ENCODE results near the gene TMEM237. TPM values are rescaled to one million over a fixed set of nuclear protein-coding genes. Genes with fewer than 3 reads are reported as not detected.

The TMEM237 gene
- total RNA-seq, 4 donors from 2014 or later, result 12.4 to 19.0 (median 14.5) TPM

DNA sequence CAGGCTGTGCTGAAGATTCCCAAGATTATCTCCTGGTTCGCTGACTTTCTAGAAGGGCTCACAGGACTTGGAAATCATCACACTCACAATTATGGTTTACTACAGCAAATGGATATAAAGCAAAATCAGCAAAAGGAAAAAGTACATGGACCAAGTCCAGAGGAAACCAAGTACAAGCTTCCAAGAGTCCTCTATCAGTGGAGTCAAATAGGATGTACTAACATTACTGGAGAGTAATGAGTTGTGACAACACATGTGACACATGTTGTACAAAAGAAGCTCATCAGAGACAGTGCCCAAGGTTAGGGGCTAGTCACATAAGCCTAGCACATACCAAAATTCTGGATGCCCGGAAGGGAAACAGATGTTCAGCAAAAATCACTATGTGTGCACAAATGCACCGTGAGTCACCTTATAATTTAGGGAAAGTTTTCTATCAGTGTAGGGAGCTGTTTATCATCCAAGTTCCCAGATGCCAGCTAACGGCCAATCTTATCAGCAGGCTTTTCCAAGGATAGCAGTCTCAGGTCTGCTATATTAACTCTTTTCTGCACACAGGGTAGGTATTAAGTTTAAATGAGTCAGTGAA lies 9.5 kb downstream of the TMEM237 start:
- intact Hi-C loops (cut with DNase I; ENCODE audit: low total_unique reads) (no loop called here), in situ Hi-C loops (cut with MboI; ENCODE audit: low sequenced_read_pairs in 4 of 4) (no loop called here)
- Histone ChIP-seq H3K36me3 (peaks cover 4 to 79% of the 10 kb centered on the region in 2 donors), H3K4me1 (no peaks in the 10 kb centered on the region), H3K27me3 (no peaks in the 10 kb centered on the region), H3K4me3 (no peak overlapping the region), H3K9me3 (no peaks in the 10 kb centered on the region), H3K27ac (no peak overlapping the region)
- ATAC-seq, result no peak
- no peak for DNase-seq
- TF ChIP-seq POLR2A (IDR thresholded peaks at IDR 0.05), result no peak
- TF ChIP-seq, protein P1, sequence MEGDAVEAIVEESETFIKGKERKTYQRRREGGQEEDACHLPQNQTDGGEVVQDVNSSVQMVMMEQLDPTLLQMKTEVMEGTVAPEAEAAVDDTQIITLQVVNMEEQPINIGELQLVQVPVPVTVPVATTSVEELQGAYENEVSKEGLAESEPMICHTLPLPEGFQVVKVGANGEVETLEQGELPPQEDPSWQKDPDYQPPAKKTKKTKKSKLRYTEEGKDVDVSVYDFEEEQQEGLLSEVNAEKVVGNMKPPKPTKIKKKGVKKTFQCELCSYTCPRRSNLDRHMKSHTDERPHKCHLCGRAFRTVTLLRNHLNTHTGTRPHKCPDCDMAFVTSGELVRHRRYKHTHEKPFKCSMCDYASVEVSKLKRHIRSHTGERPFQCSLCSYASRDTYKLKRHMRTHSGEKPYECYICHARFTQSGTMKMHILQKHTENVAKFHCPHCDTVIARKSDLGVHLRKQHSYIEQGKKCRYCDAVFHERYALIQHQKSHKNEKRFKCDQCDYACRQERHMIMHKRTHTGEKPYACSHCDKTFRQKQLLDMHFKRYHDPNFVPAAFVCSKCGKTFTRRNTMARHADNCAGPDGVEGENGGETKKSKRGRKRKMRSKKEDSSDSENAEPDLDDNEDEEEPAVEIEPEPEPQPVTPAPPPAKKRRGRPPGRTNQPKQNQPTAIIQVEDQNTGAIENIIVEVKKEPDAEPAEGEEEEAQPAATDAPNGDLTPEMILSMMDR (IDR thresholded peaks at IDR 0.05 in 4 of 5, conservative IDR thresholded peaks at IDR 0.05 in 1 of 5), result no peak

- peaks cover 4 to 61% of the 10 kb centered on the region in 2 donors for H3K36me3 ChIP-seq
- TF ChIP-seq, protein P1 (IDR thresholded peaks at IDR 0.05 in 4 of 5, conservative IDR thresholded peaks at IDR 0.05 in 1 of 5), result no peak
- no peak for TF ChIP-seq POLR2A (IDR thresholded peaks at IDR 0.05)
- H3K4me1 ChIP-seq, result no peaks in the 10 kb centered on the region
- H3K9me3 ChIP-seq, result no peaks in the 10 kb centered on the region
- H3K4me3 ChIP-seq, result no peak overlapping the region
- no peak overlapping the region for H3K27ac ChIP-seq
- in situ Hi-C loops (cut with MboI; ENCODE audit: low sequenced_read_pairs in 4 of 4) (no loop called here), intact Hi-C loops (cut with DNase I; ENCODE audit: low total_unique reads) (no loop called here)
- ATAC-seq (no peak), DNase-seq (no peak)
- no peaks in the 10 kb centered on the region for H3K27me3 ChIP-seq
Measured at GRCh38 chr2:201631041-201631440, 12.3 kb downstream of the TMEM237 start.

GRCh38 chr2:201630577-201630976 lies 12.7 kb downstream of the TMEM237 start:
- no peak overlapping the region for H3K4me3 ChIP-seq
- H3K27ac ChIP-seq, result no peak overlapping the region
- H3K27me3 ChIP-seq, result no peaks in the 10 kb centered on the region
- peaks cover 6 to 61% of the 10 kb centered on the region in 2 donors for H3K36me3 ChIP-seq
- no peaks in the 10 kb centered on the region for H3K4me1 ChIP-seq
- in situ Hi-C loops (cut with MboI; ENCODE audit: low sequenced_read_pairs in 4 of 4) (no loop called here), intact Hi-C loops (cut with DNase I; ENCODE audit: low total_unique reads) (no loop called here)
- ATAC-seq (no peak), DNase-seq (no peak)
- no peaks in the 10 kb centered on the region for H3K9me3 ChIP-seq
- TF ChIP-seq, protein P1 (IDR thresholded peaks at IDR 0.05 in 4 of 5, conservative IDR thresholded peaks at IDR 0.05 in 1 of 5), result no peak
- TF ChIP-seq POLR2A (IDR thresholded peaks at IDR 0.05), result no peak

- H3K36me3 ChIP-seq, result peaks cover 11 to 64% of the 10 kb centered on the region in 2 donors
- no peak overlapping the region for H3K27ac ChIP-seq
- in situ Hi-C loops (cut with MboI; ENCODE audit: low sequenced_read_pairs in 4 of 4) (no loop called here), intact Hi-C loops (cut with DNase I; ENCODE audit: low total_unique reads) (no loop called here)
- TF ChIP-seq POLR2A (IDR thresholded peaks at IDR 0.05), result no peak
- TF ChIP-seq, protein P1 (IDR thresholded peaks at IDR 0.05 in 4 of 5, conservative IDR thresholded peaks at IDR 0.05 in 1 of 5), result no peak
- H3K9me3 ChIP-seq, result no peaks in the 10 kb centered on the region
- no peak for DNase-seq
- H3K27me3 ChIP-seq, result no peaks in the 10 kb centered on the region
- no peak overlapping the region for H3K4me3 ChIP-seq
- no peaks in the 10 kb centered on the region for H3K4me1 ChIP-seq
- no peak for ATAC-seq
Measured at GRCh38 chr2:201628545-201628944, 14.8 kb downstream of the TMEM237 start.
